Activated CD8-positive, alpha-beta memory T cell treated with anti-CD3 and anti-CD28 coated beads, Interleukin-2, amount 50 U/mL, for 1 hour (primary cell): Measurements from ENCODE around the gene GPRC6A.

Experiments used
- DNase-seq: peaks from one replicate; pipeline ENCODE4 v3.0.0-alpha.2; 2020; ENCODE audit errors: extremely low read depth

Gene GPRC6A

DNA sequence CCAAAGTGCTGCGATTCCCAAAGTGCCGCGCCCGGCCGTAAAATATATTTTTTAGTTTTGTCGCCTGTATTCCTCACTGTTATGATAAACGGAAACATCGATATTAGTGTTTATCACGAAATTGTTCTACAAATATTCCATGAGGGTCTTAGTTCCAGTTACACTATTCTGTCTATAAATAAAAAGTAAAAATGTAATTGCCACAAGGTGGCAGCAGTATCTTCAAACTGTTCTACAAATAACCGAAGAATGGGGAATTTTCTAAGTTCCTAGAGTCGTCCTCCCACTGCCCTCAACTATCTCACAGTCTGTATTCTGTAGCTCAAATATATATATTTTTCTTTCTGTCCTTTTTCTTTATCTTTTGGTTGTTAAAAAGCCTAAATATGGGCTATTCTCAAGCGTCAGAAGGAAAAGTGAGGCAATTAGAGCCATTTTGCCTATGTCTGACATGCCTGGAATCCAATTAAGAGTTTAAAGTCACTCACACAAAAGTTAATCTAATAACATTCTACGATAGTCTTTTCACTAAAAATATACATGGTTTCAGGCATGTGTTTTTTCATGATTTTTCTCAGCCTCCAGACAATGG lies 49.2 kb downstream of the GPRC6A start:
- no peak for DNase-seq

DNA sequence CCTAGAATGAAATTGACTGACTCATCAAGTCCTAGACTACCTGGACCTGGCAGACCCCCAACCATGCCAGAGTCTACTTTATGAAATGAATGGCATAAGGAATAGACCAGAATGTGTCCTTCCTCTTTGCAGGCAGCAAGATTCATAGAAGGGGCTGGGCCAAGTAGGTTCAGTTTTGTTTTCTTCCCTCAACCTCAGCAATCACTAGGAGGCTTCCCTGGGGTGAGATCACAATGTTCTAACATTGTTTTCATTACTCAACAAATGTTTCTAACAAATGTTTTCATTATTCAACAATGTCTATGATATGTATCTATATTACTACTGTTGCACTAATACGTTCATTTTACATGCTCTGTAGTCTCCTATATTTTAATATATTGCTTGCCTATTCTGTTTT lies 55.0 kb downstream of the GPRC6A start:
- no peak for DNase-seq

GRCh38 chr6:116772450-116772849 lies 56.4 kb downstream of the GPRC6A start:
- DNase-seq: no peak

GRCh38 chr6:116767715-116768114 lies 61.2 kb downstream of the GPRC6A start:
- no peak for DNase-seq

- DNase-seq: no peak
Measured at GRCh38 chr6:116766506-116767176, 62.2 kb downstream of the GPRC6A start.

DNA sequence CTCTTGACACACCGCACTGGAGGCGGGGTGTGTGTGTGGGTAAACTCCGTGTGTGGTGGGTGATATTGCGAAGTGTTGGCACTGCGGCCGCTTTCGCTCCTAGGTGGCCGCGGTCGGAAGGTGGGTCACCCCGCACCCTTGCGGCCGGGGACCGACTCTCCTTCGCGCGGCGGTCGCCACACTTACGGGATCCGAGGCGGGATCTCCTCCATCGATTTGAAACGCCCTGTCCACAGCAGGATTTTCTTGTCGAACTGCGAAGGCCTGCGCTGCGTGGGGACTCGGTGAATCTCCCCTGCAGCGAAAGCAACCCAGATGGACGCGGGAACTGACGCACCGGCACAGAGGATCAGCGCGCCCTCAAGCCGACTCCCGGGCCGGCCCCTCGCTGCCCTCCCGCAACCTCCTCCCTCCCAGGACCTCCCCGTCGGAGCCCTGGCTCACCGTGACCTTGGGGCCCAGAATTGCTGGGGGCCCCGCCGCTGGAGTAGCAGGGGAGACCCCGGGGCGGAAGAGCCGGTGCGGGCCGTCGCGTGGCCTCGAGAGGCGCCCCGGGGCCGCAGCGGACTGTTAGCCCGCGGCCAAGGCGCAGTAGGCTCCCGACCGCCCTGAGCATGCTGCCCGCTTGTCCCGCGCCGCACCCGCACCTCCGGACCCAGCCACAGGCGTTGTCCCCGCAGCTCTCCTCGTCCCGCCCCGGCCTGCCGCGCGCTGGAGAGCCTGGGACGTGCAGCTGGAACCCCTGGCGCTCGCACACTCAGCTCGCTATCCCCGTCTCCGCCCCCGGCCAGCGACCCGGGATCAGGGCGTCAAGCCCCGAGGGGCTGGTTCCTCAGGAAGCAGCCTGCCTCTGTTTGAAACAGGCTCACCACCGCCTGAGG lies 63.7 kb downstream of the GPRC6A start, which contains the start of gene FAM162B:
FAM162B (minus strand) TSS at position 759 of the 881 bp plus-strand sequence; CDS start at position 616, 143 bp downstream.
- DNase-seq: no peak

DNA sequence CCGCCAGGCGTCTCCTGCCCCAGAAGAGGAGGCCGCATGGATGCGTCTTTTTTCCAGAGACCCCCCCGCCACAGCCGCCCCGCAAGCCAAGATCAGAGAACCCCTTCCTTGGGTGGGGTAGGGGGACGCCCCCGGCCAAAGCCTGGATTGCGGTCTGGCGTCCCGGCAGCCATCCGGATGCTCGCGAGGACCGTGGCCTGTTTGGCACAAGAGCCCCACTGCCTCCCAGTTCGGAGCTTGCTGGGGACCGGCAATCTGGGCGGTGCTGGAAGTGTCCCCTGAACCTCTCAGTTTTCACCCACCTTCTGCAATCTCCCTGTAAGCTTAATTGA lies 64.3 kb downstream of the GPRC6A start:
- no peak for DNase-seq

DNA sequence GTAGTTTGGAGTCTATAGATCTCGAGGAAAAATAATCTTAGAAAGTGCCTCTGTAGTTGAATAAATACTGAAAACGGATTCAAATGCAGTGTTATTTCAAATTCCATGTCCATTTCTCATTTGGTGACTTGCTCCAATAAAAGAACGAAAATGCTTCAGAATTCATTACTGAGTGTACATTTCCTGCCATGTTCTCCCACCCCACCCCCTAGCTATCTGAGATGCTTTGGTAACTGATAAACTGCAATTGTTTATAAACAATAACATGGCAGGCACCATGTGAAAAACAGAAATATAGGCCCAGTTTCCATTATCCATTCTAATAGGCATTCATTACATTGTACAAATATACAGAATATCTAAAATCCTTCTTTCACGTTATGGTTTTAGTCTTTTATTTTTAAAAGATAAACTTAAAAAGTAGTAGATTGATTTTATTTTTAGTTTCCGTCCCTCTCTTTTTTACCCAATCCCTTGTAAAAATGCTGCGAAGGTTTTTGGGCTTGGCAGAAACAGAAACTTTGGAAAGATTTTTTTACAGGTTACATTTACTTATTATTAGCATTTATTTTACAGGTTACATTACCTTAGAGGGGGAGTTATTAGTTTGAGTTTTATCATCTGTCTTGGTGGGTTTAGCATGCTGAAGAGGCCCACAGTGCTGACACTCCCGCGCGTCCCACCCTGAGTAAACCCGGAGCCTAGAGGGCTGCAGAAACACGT lies 64.8 kb downstream of the GPRC6A start:
- no peak for DNase-seq

GRCh38 chr6:116763048-116763447 lies 65.8 kb downstream of the GPRC6A start:
- DNase-seq: no peak

DNA sequence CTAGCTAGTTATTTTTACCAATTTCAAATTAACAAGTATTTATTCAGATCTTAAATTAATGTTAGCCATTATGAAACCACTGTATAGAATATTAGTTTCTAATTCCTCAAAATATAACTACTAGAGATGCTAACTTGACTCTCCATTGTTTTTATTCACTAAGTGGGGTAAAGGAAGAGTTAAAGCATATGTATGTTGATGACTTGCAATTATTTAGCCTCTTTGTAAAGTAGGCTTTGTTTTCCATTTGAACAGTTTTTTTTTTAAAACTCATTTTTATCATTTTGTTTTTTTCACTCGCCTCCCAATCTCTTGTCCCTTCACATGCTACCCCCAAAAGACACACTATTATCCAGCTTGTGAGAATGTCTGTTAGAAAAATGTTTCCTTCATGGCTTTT lies 66.6 kb downstream of the GPRC6A start:
- DNase-seq: no peak

GRCh38 chr6:116761779-116762178 lies 67.1 kb downstream of the GPRC6A start:
- DNase-seq: no peak

- no peak for DNase-seq
Measured at GRCh38 chr6:116745176-116745575, 83.7 kb downstream of the GPRC6A start.
